Dermis microvascular lymphatic vessel endothelial cell (primary cell): ENCODE data around the gene ENO2. TPM values are rescaled to one million over a fixed set of nuclear protein-coding genes. Genes with fewer than 3 reads are reported as not detected.
"Not testable (repeated sequence)": the region's sequence is repeated elsewhere in the genome, so short reads cannot be mapped to it uniquely, and the experiment has no call there.

Experiments used
- DNase-seq, 2 donors: peaks; one replicate each; pipeline versions ENCODE4 v3.0.0 to v3.0.0-alpha.2; 2010; ENCODE audit warnings: low read depth in 2 of 2
- total RNA-seq: library from RNA; depleted of rRNA; stranded (reverse); fragments of >200 nt; gene quantifications from 2 replicates; pipeline ENCODE4 v1.2.1, GENCODE V29; 2014

The ENO2 gene
- total RNA-seq, 1 donor from 2014 or later: 1.0 TPM

GRCh38 chr12:6886206-6886999 is 28.0 kb upstream of the ENO2 start:
- DNase-seq: not testable (repeated sequence)

GRCh38 chr12:6887460-6887859 is 26.9 kb upstream of the ENO2 start:
- no peak for DNase-seq

- no peak for DNase-seq
These were observed 26.0 kb upstream of the ENO2 start for GRCh38 chr12:6888360-6888759.

GRCh38 chr12:6888794-6889193 is 25.6 kb upstream of the ENO2 start:
- not testable (repeated sequence) for DNase-seq

- DNase-seq: not testable (repeated sequence)
These were observed 24.4 kb upstream of the ENO2 start for GRCh38 chr12:6889775-6890573.

GRCh38 chr12:6890789-6891645 is 23.4 kb upstream of the ENO2 start:
- DNase-seq: peak; percentile 85 to 97

GRCh38 chr12:6891646-6892001 is 22.8 kb upstream of the ENO2 start:
- no peak for DNase-seq

- DNase-seq: not testable (repeated sequence)
These were observed 21.7 kb upstream of the ENO2 start for GRCh38 chr12:6892683-6893082.

GRCh38 chr12:6894321-6894720 is 20.1 kb upstream of the ENO2 start:
- no peak for DNase-seq

- no peak for DNase-seq
These were observed 17.4 kb upstream of the ENO2 start for GRCh38 chr12:6896846-6897435.

- no peak for DNase-seq
These were observed 15.0 kb upstream of the ENO2 start for GRCh38 chr12:6899427-6899826.

GRCh38 chr12:6899837-6900519 is 14.4 kb upstream of the ENO2 start:
- DNase-seq: peak; percentile 80 to 82

- no peak for DNase-seq
These were observed 11.9 kb upstream of the ENO2 start for GRCh38 chr12:6902448-6902847.

- DNase-seq: no peak
These were observed 10.7 kb upstream of the ENO2 start for GRCh38 chr12:6903722-6904121.

GRCh38 chr12:6904280-6905276 is 9.8 kb upstream of the ENO2 start, which contains the start of gene LRRC23:
Gene LRRC23, plus strand, starts transcription at chr12:6904822. Its CDS starts 812 bp downstream, at chr12:6905634.
- DNase-seq: peak; percentile 84 to 94

- no peak for DNase-seq
These were observed 8.9 kb upstream of the ENO2 start for GRCh38 chr12:6905414-6906040.

GRCh38 chr12:6908141-6908540 is 6.2 kb upstream of the ENO2 start:
- not testable (repeated sequence) for DNase-seq

GRCh38 chr12:6909421-6910145 is 4.8 kb upstream of the ENO2 start:
- DNase-seq: no peak
